Sigmoid colon (tissue), 3 donors: ENCODE measurements around the gene PLCB1.

ENCODE experiments used
- CTCF ChIP-seq, 4 experiments: fragments of 450-650 bp in 3 of 4; fragments of 200-600 bp in 1 of 4; IDR thresholded peaks; one replicate each; pipeline ENCODE4 v1.5.1; 2016 to 2019; ENCODE audit warnings: antibody characterized with exemption in 4 of 4, mild to moderate bottlenecking in 3 of 4, moderate library complexity in 2 of 4
- POLR2A ChIP-seq, 2 donors: fragments of 450-650 bp; IDR thresholded peaks; one replicate each; pipeline ENCODE4 v1.6.1; 2016; ENCODE audit warnings: antibody characterized with exemption in 2 of 2, mild to moderate bottlenecking in 2 of 2, moderate library complexity in 2 of 2

GRCh38 chr20:8433291-8433690, 301.2 kb downstream of the PLCB1 start:
- no peak for TF ChIP-seq CTCF (IDR thresholded peaks at IDR 0.05)
- no peak for TF ChIP-seq POLR2A (IDR thresholded peaks at IDR 0.05)
